ENCODE data around the gene FNBP1. TPM values are rescaled to one million over a fixed set of nuclear protein-coding genes. Genes with fewer than 3 reads are reported as not detected.

FNBP1 gene
- total RNA-seq, 1 donor from 2014 or later: 20.5 TPM

- H3K9me3 ChIP-seq (replicated peaks): peaks cover 7% of the 10 kb centered on the region
- H3K4me3 ChIP-seq: no peak overlapping the region
- no peaks in the 10 kb centered on the region for H3K27me3 ChIP-seq (ENCODE audit: low read depth)
- H3K36me3 ChIP-seq: no peaks in the 10 kb centered on the region
- H3K27ac ChIP-seq (replicated peaks): no peak overlapping the region
- H3K4me1 ChIP-seq: peaks cover 67% of the 10 kb centered on the region
- intact Hi-C loops (cut with micrococcal nuclease): no loop called here
- TF ChIP-seq CTCF (IDR thresholded peaks at IDR 0.05; ENCODE audit: borderline replicate concordance): no peak
- no peak for DNase-seq
These were observed 13.6 kb downstream of the FNBP1 start for GRCh38 chr9:130029223-130029973.

- Histone ChIP-seq H3K27me3 (ENCODE audit: low read depth) (no peaks in the 10 kb centered on the region), H3K36me3 (no peaks in the 10 kb centered on the region), H3K4me3 (no peak overlapping the region), H3K27ac (replicated peaks) (no peak overlapping the region), H3K4me1 (peaks cover 69% of the 10 kb centered on the region), H3K9me3 (replicated peaks) (peaks cover 7% of the 10 kb centered on the region)
- no peak for DNase-seq
- TF ChIP-seq CTCF (IDR thresholded peaks at IDR 0.05; ENCODE audit: borderline replicate concordance): no peak
- intact Hi-C loops (cut with micrococcal nuclease): no loop called here
These were observed 14.3 kb downstream of the FNBP1 start for GRCh38 chr9:130028493-130029222.

- Histone ChIP-seq H3K4me3 (no peak overlapping the region), H3K27ac (replicated peaks) (no peak overlapping the region), H3K36me3 (no peaks in the 10 kb centered on the region), H3K9me3 (replicated peaks) (peaks cover 7% of the 10 kb centered on the region), H3K27me3 (ENCODE audit: low read depth) (no peaks in the 10 kb centered on the region), H3K4me1 (peaks cover 68% of the 10 kb centered on the region)
- intact Hi-C loops (cut with micrococcal nuclease): no loop called here
- no peak for DNase-seq
- no peak for TF ChIP-seq CTCF (IDR thresholded peaks at IDR 0.05; ENCODE audit: borderline replicate concordance)
These were observed 15.2 kb downstream of the FNBP1 start for GRCh38 chr9:130027533-130028365.

- H3K9me3 ChIP-seq (replicated peaks): peaks cover 7% of the 10 kb centered on the region
- intact Hi-C loops (cut with micrococcal nuclease): no loop called here
- H3K27me3 ChIP-seq (ENCODE audit: low read depth): no peaks in the 10 kb centered on the region
- no peak overlapping the region for H3K4me3 ChIP-seq
- TF ChIP-seq CTCF (IDR thresholded peaks at IDR 0.05; ENCODE audit: borderline replicate concordance): no peak
- peaks cover 59% of the 10 kb centered on the region for H3K4me1 ChIP-seq
- DNase-seq: no peak
- H3K27ac ChIP-seq (replicated peaks): no peak overlapping the region
- H3K36me3 ChIP-seq: no peaks in the 10 kb centered on the region
These were observed 16.2 kb downstream of the FNBP1 start for GRCh38 chr9:130026583-130027340.

- no peaks in the 10 kb centered on the region for H3K36me3 ChIP-seq
- H3K9me3 ChIP-seq (replicated peaks): peaks cover 7% of the 10 kb centered on the region
- no peak overlapping the region for H3K4me3 ChIP-seq
- H3K27me3 ChIP-seq (ENCODE audit: low read depth): no peaks in the 10 kb centered on the region
- intact Hi-C loops (cut with micrococcal nuclease): no loop called here
- H3K4me1 ChIP-seq: peaks cover 60% of the 10 kb centered on the region
- no peak for DNase-seq
- no peak for TF ChIP-seq CTCF (IDR thresholded peaks at IDR 0.05; ENCODE audit: borderline replicate concordance)
- no peak overlapping the region for H3K27ac ChIP-seq (replicated peaks)
These were observed 18.4 kb downstream of the FNBP1 start for GRCh38 chr9:130024597-130024994.
